Measurements from ENCODE around the gene SENP3.
A peak's percentile ranks its signal among the peaks of the same experiment; 100 is the strongest.

The SENP3 gene

GRCh38 chr17:7562208-7562605 lies 488 bp downstream of the SENP3 start:
- Mint-ChIP-seq H3K9me3 (ENCODE audit: low read depth) (no peaks in the 10 kb centered on the region), H3K4me3 (peak overlapping the region; percentile 96), H3K27ac (peak overlapping the region; percentile 94), H3K27me3 (no peaks in the 10 kb centered on the region), H3K4me1 (ENCODE audit: low read depth) (peaks cover 45% of the 10 kb centered on the region), H3K36me3 (peaks cover 7% of the 10 kb centered on the region)

DNA sequence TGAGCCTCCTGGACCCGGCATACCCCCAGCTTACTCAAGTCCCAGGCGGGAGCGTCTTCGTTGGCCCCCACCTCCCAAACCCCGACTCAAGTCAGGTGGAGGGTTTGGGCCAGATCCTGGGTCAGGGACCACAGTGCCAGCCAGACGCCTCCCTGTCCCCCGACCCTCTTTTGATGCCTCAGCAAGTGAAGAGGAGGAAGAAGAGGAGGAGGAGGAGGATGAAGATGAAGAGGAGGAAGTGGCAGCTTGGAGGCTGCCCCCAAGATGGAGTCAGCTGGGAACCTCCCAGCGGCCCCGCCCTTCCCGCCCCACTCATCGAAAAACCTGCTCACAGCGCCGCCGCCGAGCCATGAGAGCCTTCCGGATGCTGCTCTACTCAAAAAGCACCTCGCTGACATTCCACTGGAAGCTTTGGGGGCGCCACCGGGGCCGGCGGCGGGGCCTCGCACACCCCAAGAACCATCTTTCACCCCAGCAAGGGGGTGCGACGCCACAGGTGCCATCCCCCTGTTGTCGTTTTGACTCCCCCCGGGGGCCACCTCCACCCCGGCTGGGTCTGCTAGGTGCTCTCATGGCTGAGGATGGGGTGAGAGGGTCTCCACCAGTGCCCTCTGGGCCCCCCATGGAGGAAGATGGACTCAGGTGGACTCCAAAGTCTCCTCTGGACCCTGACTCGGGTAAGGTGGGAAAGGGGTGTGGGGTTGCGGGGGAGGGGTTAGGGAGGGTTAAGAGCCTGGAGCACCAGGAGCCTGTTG lies 1.6 kb downstream of the SENP3 start:
- Mint-ChIP-seq H3K36me3 (peaks cover 7% of the 10 kb centered on the region), H3K4me1 (ENCODE audit: low read depth) (peaks cover 41% of the 10 kb centered on the region), H3K27me3 (no peaks in the 10 kb centered on the region), H3K4me3 (peak overlapping the region; percentile 96), H3K9me3 (ENCODE audit: low read depth) (no peaks in the 10 kb centered on the region), H3K27ac (no peak overlapping the region)

GRCh38 chr17:7569571-7569970 lies 7.9 kb downstream of the SENP3 start:
- H3K4me1 Mint-ChIP-seq (ENCODE audit: low read depth) = peaks cover 15% of the 10 kb centered on the region
- H3K36me3 Mint-ChIP-seq = peaks cover 14% of the 10 kb centered on the region
- H3K9me3 Mint-ChIP-seq (ENCODE audit: low read depth) = no peaks in the 10 kb centered on the region
- H3K27ac Mint-ChIP-seq = no peak overlapping the region
- no peaks in the 10 kb centered on the region for H3K27me3 Mint-ChIP-seq
- no peak overlapping the region for H3K4me3 Mint-ChIP-seq

DNA sequence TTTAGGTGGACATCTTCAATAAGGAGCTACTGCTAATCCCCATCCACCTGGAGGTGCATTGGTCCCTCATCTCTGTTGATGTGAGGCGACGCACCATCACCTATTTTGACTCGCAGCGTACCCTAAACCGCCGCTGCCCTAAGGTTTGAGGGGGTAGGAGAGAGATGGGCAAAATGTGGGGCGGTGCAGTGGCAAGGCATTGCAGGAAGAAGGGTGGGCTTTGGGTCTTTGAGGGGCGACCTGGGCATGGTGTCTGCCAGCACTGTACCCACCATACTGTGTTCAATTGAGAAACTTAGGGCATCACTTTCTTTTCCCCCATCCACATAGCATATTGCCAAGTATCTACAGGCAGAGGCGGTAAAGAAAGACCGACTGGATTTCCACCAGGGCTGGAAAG lies 8.6 kb downstream of the SENP3 start:
- Mint-ChIP-seq H3K9me3 (ENCODE audit: low read depth) (no peaks in the 10 kb centered on the region), H3K4me1 (ENCODE audit: low read depth) (peaks cover 23% of the 10 kb centered on the region), H3K4me3 (peak overlapping the region; percentile 69), H3K36me3 (peaks cover 19% of the 10 kb centered on the region), H3K27ac (peak overlapping the region; percentile 22), H3K27me3 (no peaks in the 10 kb centered on the region)

GRCh38 chr17:7572338-7572587 lies 10.5 kb downstream of the SENP3 start:
- peak overlapping the region; percentile 99 for H3K27ac Mint-ChIP-seq
- peaks cover 41% of the 10 kb centered on the region for H3K4me1 Mint-ChIP-seq (ENCODE audit: low read depth)
- H3K4me3 Mint-ChIP-seq = peak overlapping the region; percentile 98
- H3K36me3 Mint-ChIP-seq = peaks cover 27% of the 10 kb centered on the region
- no peaks in the 10 kb centered on the region for H3K9me3 Mint-ChIP-seq (ENCODE audit: low read depth)
- H3K27me3 Mint-ChIP-seq = no peaks in the 10 kb centered on the region

GRCh38 chr17:7572588-7573323 lies 11.0 kb downstream of the SENP3 start:
- peak overlapping the region; percentile 99 for H3K27ac Mint-ChIP-seq
- peaks cover 27% of the 10 kb centered on the region for H3K36me3 Mint-ChIP-seq
- H3K4me3 Mint-ChIP-seq = peak overlapping the region; percentile 98
- H3K27me3 Mint-ChIP-seq = no peaks in the 10 kb centered on the region
- peaks cover 46% of the 10 kb centered on the region for H3K4me1 Mint-ChIP-seq (ENCODE audit: low read depth)
- H3K9me3 Mint-ChIP-seq (ENCODE audit: low read depth) = no peaks in the 10 kb centered on the region

DNA sequence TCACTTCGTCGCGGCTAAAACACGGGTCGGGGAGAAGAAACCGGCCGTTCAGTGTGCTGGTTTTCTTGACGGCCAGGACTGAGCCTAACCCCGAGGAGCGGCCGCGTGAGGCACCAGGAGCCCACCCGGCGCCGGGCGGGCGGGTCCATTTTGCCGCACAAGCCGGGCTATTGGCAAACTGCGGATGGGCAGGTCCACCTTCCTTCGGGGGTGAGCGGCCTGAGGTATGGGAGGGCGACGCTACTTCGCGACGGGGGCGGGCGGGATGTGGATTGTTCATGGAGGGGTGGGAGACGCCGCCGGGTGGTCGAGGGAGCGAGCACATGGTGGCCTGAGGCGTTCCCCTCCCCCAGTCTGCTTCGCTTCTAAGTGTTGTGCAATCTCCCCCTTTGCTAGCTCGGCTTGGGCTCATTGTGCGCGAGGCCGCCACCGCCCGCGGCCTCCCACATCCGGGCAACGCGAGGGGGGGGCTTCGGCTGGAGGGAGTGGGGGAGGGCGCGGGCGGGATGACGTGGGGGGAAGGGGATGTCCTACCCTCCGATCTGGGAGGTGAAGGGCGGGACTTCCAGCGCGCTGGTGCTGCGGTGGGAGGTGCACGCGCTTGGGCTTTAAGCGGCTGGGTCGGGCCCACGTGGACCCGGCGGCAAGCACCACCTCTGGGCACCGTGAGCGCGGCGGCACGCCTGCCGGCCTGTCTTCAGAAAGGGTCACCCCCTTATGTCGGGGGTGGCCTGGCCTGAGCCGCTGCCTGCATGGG lies 11.8 kb downstream of the SENP3 start:
- H3K4me3 Mint-ChIP-seq = peak overlapping the region; percentile 98
- H3K27me3 Mint-ChIP-seq = no peaks in the 10 kb centered on the region
- H3K4me1 Mint-ChIP-seq (ENCODE audit: low read depth) = peaks cover 53% of the 10 kb centered on the region
- no peaks in the 10 kb centered on the region for H3K9me3 Mint-ChIP-seq (ENCODE audit: low read depth)
- peak overlapping the region; percentile 99 for H3K27ac Mint-ChIP-seq
- H3K36me3 Mint-ChIP-seq = peaks cover 31% of the 10 kb centered on the region

DNA sequence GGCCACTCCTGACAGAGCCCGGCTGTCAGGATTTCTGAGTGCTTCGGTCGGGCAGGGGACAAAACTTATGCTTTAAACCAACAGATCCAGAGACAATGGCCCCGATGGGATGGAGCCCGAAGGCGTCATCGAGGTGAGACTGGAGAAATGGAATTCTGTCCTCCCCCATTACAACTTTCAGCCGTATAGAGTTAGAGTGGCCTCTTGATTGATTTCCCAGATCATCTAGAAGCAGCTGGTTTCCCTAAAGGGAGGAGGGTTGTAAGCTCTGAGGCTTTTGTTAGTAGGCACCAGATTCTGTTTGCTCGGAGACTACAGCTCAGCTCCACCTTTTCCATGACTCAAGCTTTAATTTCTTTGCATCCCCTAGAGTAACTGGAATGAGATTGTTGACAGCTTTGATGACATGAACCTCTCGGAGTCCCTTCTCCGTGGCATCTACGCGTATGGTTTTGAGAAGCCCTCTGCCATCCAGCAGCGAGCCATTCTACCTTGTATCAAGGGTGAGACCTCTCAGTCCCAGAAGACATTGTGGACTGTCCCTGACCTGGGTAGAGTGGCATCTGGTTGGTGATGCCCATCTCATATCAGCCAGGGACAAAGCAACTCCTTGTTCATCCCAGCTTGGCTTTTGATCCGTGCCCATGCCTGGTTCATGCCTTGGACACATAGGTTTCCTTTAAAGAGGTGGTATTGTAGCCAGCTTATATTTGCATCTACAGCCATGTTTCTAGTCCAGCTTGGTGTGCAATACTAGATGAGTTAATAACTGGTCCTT lies 12.6 kb downstream of the SENP3 start:
- peaks cover 32% of the 10 kb centered on the region for H3K36me3 Mint-ChIP-seq

GRCh38 chr17:7575481-7575883 lies 13.8 kb downstream of the SENP3 start:
- H3K27me3 Mint-ChIP-seq = no peaks in the 10 kb centered on the region
- peaks cover 35% of the 10 kb centered on the region for H3K36me3 Mint-ChIP-seq
- H3K27ac Mint-ChIP-seq = peak overlapping the region; percentile 99

More for the DNA sequence above, 12.6 kb downstream of the SENP3 start:
- Mint-ChIP-seq H3K4me3 (peak overlapping the region; percentile 98), H3K9me3 (ENCODE audit: low read depth) (no peaks in the 10 kb centered on the region), H3K27me3 (no peaks in the 10 kb centered on the region), H3K27ac (peak overlapping the region; percentile 99), H3K4me1 (ENCODE audit: low read depth) (peaks cover 61% of the 10 kb centered on the region)

DNA sequence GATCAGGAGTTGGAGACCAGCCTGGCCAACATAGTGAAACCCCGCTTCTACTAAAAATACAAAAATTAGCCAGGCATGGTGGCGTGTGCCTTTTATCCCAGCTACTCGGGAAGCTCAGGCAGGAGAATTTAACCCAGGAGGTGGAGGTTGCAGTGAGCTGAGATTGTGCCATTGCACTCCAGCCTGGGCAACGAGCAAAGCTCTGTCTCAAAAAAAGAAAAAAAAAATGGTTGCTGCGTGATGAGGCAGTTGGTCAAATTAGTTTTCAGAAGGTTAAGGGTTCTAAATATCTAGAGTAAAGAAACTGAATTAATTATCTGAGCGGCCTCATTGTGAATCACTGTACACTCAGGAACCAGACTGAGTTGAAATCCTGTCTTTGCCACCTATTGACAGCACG lies 14.2 kb downstream of the SENP3 start:
- H3K4me3 Mint-ChIP-seq = peak overlapping the region; percentile 98
- H3K9me3 Mint-ChIP-seq (ENCODE audit: low read depth) = no peaks in the 10 kb centered on the region
- peak overlapping the region; percentile 99 for H3K27ac Mint-ChIP-seq
- no peaks in the 10 kb centered on the region for H3K27me3 Mint-ChIP-seq
- peaks cover 76% of the 10 kb centered on the region for H3K4me1 Mint-ChIP-seq (ENCODE audit: low read depth)
- H3K36me3 Mint-ChIP-seq = peaks cover 35% of the 10 kb centered on the region

More at GRCh38 chr17:7575481-7575883, 13.8 kb downstream of the SENP3 start:
- no peaks in the 10 kb centered on the region for H3K9me3 Mint-ChIP-seq (ENCODE audit: low read depth)
- H3K4me1 Mint-ChIP-seq (ENCODE audit: low read depth) = peaks cover 71% of the 10 kb centered on the region
- peak overlapping the region; percentile 98 for H3K4me3 Mint-ChIP-seq

GRCh38 chr17:7576432-7576937 lies 14.8 kb downstream of the SENP3 start:
- Mint-ChIP-seq H3K36me3 (peaks cover 35% of the 10 kb centered on the region), H3K27me3 (no peaks in the 10 kb centered on the region), H3K27ac (peak overlapping the region; percentile 99), H3K4me1 (ENCODE audit: low read depth) (peaks cover 77% of the 10 kb centered on the region), H3K4me3 (peak overlapping the region; percentile 98), H3K9me3 (ENCODE audit: low read depth) (no peaks in the 10 kb centered on the region)

DNA sequence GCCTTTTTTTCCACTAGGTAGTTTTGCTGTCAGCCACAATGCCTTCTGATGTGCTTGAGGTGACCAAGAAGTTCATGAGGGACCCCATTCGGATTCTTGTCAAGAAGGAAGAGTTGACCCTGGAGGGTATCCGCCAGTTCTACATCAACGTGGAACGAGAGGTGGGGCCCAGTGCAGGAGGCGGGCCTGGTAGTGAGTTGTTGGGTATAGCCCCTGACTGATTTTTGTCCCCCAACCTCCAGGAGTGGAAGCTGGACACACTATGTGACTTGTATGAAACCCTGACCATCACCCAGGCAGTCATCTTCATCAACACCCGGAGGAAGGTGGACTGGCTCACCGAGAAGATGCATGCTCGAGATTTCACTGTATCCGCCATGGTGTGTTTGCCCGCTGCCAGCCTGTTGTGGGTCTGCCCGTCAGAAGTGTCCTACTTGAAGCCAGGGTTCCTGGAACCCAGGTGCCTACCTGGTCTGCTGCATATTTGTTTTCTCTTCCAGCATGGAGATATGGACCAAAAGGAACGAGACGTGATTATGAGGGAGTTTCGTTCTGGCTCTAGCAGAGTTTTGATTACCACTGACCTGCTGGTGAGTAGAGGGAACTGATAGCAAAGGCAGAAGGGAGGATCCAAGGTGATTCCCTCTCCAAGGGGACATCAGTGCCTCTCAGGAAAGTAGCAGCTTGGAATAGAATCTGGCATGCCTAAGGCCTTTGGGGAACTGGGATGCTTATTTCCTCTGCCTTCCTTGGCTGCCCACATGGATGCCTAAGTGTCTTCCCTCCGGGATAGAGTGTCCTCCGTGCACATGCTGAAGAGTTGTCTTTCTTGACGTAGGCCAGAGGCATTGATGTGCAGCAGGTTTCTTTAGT lies 15.8 kb downstream of the SENP3 start:
- no peaks in the 10 kb centered on the region for H3K27me3 Mint-ChIP-seq
- H3K9me3 Mint-ChIP-seq (ENCODE audit: low read depth) = no peaks in the 10 kb centered on the region
- H3K4me3 Mint-ChIP-seq = peak overlapping the region; percentile 98
- H3K27ac Mint-ChIP-seq = peak overlapping the region; percentile 99
- H3K4me1 Mint-ChIP-seq (ENCODE audit: low read depth) = peaks cover 76% of the 10 kb centered on the region
- peaks cover 33% of the 10 kb centered on the region for H3K36me3 Mint-ChIP-seq

- peaks cover 27% of the 10 kb centered on the region for H3K36me3 Mint-ChIP-seq
- no peaks in the 10 kb centered on the region for H3K9me3 Mint-ChIP-seq (ENCODE audit: low read depth)
- peak within 1 kb of the TSS; percentile 77 for H3K4me3 Mint-ChIP-seq
- H3K27me3 Mint-ChIP-seq = no peaks in the 10 kb centered on the region
- peak within 1 kb of the TSS; percentile 93 for H3K27ac Mint-ChIP-seq
- H3K4me1 Mint-ChIP-seq (ENCODE audit: low read depth) = peaks cover 83% of the 10 kb centered on the region
These were observed 17.5 kb downstream of the SENP3 start, which contains the start of gene CD68 for GRCh38 chr17:7579001-7579833. CD68 (plus strand) TSS chr17:7579638; CDS start chr17:7579678, 40 bp downstream.

Measured in activated naive CD8-positive, alpha-beta T cell (primary cell).